AG10803 (cell line): Measurements from ENCODE around the gene SLC6A12.

Experiments
- DNase-seq: peaks from one replicate; pipeline ENCODE4 v3.0.0; 2010; ENCODE audit warnings: low read depth
- H3K4me3 ChIP-seq: 2 replicates; pipeline ENCODE4 v1.5.1; 2011; ENCODE audit warnings: mild to moderate bottlenecking, low read length, control low read depth
- TF ChIP-seq, protein P1 (sequence below): conservative IDR thresholded peaks from 2 replicates; pipeline ENCODE4 v1.5.1; 2011; ENCODE audit warnings: mild to moderate bottlenecking, low read length, control low read depth, inconsistent platforms

Gene SLC6A12

DNA sequence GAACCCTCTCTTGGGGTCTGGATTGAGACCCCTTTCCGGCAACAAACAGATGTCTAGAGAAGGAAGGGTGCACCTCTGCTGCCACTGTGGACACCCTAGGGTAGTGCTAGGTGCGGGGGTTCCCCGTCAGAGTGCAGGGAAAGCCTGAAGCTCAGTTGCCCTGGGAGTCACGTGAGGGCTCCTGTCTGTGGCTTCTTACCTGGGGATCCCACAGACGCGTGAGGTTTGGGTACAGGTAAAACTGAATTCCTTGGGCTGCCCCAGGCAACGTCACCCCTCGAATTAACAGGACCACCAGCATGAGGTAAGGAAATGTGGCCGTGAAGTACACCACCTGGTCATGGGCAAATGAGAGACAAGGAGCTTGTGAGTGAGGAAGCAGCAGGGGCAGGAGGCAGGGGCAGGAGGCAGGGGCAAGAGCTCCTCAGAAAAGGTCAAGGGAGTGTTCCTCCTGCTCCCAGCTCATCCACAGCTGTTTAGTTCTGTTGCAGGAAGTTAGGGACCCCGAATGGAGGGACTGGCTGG lies 21.0 kb upstream of the SLC6A12 start:
- no peak for DNase-seq
- TF ChIP-seq, protein P1, sequence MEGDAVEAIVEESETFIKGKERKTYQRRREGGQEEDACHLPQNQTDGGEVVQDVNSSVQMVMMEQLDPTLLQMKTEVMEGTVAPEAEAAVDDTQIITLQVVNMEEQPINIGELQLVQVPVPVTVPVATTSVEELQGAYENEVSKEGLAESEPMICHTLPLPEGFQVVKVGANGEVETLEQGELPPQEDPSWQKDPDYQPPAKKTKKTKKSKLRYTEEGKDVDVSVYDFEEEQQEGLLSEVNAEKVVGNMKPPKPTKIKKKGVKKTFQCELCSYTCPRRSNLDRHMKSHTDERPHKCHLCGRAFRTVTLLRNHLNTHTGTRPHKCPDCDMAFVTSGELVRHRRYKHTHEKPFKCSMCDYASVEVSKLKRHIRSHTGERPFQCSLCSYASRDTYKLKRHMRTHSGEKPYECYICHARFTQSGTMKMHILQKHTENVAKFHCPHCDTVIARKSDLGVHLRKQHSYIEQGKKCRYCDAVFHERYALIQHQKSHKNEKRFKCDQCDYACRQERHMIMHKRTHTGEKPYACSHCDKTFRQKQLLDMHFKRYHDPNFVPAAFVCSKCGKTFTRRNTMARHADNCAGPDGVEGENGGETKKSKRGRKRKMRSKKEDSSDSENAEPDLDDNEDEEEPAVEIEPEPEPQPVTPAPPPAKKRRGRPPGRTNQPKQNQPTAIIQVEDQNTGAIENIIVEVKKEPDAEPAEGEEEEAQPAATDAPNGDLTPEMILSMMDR = no peak
- no peak overlapping the region for H3K4me3 ChIP-seq

DNA sequence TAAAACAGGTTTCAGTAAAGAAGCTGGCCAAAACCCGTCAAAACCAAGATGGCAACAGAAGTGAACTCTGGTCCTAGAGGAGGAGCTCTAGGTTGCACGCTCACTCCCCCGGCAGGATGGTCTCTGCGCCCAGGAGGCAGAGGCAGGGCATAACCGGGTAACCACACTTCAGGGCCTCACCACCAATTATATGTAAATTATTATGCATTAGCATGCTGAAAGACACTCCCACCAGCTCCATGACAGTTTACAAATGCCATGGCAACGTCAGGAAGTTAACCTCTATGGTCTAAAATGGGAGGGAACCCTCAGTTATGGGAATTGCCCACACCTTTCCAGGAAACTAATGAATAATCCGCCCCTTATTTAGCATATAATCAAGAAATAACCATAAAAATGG lies 20.1 kb upstream of the SLC6A12 start:
- TF ChIP-seq, protein P1 = no peak
- DNase-seq = no peak
- H3K4me3 ChIP-seq = no peak overlapping the region

DNA sequence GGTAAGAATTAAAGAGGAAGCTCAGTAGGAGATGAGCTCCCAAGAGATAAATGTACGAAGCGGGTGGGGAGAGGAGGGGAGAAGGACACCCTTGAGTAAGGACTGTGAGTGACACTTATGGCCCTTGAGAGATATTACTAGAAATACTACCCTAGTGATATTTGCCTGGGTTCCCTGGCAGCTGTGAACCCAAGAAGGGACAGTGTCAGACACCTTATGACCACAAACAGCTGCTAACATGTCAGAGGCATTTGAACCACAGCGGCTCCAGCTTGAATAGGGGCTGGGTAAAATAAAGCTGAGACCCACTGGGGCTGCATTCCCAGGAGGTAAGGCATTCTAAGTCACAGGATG lies 19.6 kb upstream of the SLC6A12 start:
- DNase-seq = no peak
- TF ChIP-seq, protein P1 = no peak
- H3K4me3 ChIP-seq = no peak overlapping the region

DNA sequence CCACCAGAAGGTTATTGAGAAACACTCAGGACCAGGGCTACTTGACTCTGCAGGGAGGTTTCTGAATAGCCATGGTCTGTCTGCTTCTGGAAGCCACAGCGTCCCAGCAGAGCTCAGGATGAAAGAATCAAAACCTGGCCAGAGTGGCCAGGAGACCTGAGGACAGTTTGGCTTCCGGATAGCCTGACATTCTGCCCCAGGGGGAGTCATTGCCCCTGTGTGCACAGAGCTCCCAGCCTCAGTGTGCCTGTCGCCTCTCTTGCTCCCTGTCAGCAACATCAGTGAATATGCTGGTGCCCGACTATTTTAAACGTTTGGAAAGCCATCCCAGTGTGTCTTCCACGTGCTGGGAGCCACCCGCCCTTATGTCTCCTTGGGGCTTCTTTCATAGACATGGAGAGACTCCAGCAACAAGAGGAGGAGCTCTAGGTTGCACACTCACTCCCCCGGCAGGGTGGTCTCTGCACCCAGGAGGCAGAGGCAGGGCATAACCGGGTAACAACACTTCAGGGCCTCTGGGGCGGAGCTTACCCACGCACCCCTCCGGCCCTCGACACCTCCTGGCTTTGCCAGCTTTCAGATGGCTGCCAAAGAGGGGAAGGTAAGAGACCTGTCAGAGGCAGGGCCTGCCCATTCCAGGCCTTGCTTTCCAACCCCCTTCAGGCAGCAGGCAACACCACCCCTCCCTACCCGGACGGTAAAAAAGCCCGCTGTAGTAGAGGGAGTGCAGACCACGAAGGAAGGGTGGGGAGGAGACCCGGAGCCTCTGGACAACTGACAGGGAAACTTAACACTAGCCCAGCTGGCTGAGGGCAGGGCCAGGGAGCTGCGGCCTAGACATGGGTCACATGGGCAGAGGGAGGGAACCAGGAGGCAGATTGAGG lies 19.0 kb upstream of the SLC6A12 start:
- TF ChIP-seq, protein P1 = no peak
- no peak for DNase-seq
- no peak overlapping the region for H3K4me3 ChIP-seq

DNA sequence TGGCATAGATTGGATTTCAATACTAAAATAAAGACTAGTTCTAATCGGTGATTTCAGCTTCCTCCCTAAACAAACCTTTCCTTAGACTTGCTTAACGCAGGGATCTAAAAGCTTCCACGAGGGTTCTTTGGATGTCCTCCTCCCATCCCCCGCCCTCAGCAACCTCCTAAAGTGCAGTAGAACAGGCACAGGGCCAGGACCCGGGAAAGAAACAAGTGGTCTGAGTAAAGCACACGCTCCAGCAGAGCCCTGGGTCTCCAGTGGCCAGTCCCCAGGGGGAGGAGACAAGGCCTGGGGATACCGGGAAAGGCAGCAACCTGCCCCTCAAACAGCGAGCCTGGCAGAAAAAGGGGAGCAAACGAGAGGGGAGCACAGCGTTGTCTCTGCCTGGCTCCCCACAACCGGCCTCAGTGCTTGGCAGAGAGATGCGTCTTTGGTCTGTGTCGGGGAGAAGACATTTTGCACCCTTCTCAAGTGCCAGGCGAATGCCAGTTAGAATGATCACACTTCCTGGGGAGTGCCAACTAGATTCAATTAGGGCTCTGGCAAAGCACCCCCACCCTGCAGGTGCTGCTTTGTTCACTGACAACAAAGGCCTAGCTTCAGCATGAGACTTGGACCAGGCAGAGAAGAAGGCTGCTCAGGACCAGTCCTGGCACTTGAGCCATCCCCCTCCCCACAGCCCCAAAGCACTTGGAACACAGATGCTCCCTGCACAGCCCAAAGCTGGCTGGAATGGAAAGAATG lies 17.1 kb upstream of the SLC6A12 start:
- H3K4me3 ChIP-seq = no peak overlapping the region
- DNase-seq = no peak
- TF ChIP-seq, protein P1 = no peak

DNA sequence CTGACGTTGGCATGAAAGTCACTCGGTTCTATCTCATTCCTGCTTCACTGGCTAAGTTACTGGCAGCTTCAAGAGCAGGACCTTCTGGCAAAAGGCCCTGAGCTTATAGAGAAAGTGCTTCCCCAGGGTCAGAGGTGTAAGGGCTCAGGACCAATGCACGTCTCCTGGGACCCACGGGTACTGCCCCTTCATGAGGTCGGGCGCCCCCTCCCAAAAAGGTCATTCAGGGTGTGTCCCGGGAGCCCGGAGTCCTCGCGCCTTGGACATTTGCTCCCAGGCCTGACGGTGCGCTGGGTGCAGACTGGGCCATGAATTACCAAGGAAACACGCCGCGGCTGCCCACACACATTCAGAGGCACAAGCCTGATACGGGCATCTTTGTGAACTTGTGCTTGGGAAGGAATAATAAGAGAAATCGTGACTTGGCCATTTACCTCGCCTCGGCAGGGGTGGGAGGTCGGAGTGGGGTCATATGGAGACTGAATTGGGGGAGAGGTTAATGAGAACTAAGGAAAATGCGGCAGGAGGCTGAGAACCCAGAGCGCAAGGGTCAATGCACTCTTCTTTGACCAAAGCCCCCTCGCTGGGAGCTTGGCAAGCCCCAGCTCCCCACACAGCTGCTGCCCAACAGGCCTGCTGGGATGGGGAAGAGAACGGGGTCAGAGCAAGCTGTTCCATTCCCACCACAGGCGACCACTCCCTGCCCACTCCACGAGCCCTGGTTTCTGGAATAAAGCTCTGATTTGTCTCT lies 15.7 kb upstream of the SLC6A12 start:
- TF ChIP-seq, protein P1 = no peak
- no peak for DNase-seq
- H3K4me3 ChIP-seq = no peak overlapping the region
